HepG2 (cell line): ENCODE measurements around the gene CAMTA2. TPM values are rescaled to one million over a fixed set of nuclear protein-coding genes. Genes with fewer than 3 reads are reported as not detected.

Experiments
- EHMT2 ChIP-seq: fragments of 200-600 bp; sonication (generic); IDR thresholded peaks from 2 replicates; pipeline ENCODE4 v1.7.0; 2017; ENCODE audit warnings: antibody characterized with exemption, low read depth, low read length, borderline replicate concordance
- HOXA5 ChIP-seq: sonication (generic); formaldehyde crosslinking; IDR thresholded peaks from 2 replicates; pipeline ENCODE4 v1.4.0; 2020; ENCODE audit warnings: missing genetic modification reagents
- KMT2B ChIP-seq: IDR thresholded peaks from 2 replicates; pipeline ENCODE4 v1.6.1; 2016; ENCODE audit warnings: missing genetic modification reagents, missing compliant biosample characterization
- MED1 ChIP-seq: sonication (generic); formaldehyde crosslinking; IDR thresholded peaks from 2 replicates; pipeline ENCODE4 v1.4.0; 2020; ENCODE audit warnings: missing genetic modification reagents
- NAIF1 ChIP-seq: sonication (generic); formaldehyde crosslinking; IDR thresholded peaks from 2 replicates; pipeline ENCODE4 v1.5.0; 2020; ENCODE audit warnings: mild to moderate bottlenecking, missing genetic modification reagents, borderline replicate concordance
- POLR2A ChIP-seq, 2 experiments: IDR thresholded peaks; 2 replicates each; pipeline ENCODE4 v1.6.1; 2011; ENCODE audit warnings: low read depth in 2 of 2, low read length in 2 of 2, mild to moderate bottlenecking in 1 of 2, moderate library complexity in 1 of 2; ENCODE audit not compliant: insufficient read depth in 1 of 2
- RBAK ChIP-seq: sonication (generic); formaldehyde crosslinking; IDR thresholded peaks from 2 replicates; pipeline ENCODE4 v1.5.1; 2020; ENCODE audit warnings: mild to moderate bottlenecking, missing genetic modification reagents
- SIN3A ChIP-seq: IDR thresholded peaks from 2 replicates; pipeline ENCODE4 v1.6.1; 2011; ENCODE audit warnings: low read depth, mild to moderate bottlenecking, control low read depth, low read length, borderline replicate concordance
- ZBTB8A ChIP-seq: sonication (generic); formaldehyde crosslinking; IDR thresholded peaks from 2 replicates; pipeline ENCODE4 v1.4.0; 2020; ENCODE audit warnings: mild to moderate bottlenecking, low read depth, missing genetic modification reagents, borderline replicate concordance
- ZNF180 ChIP-seq: sonication (generic); formaldehyde crosslinking; IDR thresholded peaks from 2 replicates; pipeline ENCODE4 v1.4.0; 2020; ENCODE audit warnings: low read depth, missing genetic modification reagents, borderline replicate concordance
- ZNF660 ChIP-seq: sonication (generic); formaldehyde crosslinking; IDR thresholded peaks from 2 replicates; pipeline ENCODE4 v1.5.1; 2020; ENCODE audit warnings: mild to moderate bottlenecking, low read depth, missing genetic modification reagents, borderline replicate concordance
- ZNF75D ChIP-seq: sonication (generic); formaldehyde crosslinking; IDR thresholded peaks from 2 replicates; pipeline ENCODE4 v1.8.1; 2023; ENCODE audit warnings: missing genetic modification reagents, mild to moderate bottlenecking, borderline replicate concordance
- ZNF766 ChIP-seq: sonication (generic); formaldehyde crosslinking; IDR thresholded peaks from 2 replicates; pipeline ENCODE4 v1.5.0; 2020; ENCODE audit warnings: missing genetic modification reagents, borderline replicate concordance
- ZNF891 ChIP-seq: sonication (generic); formaldehyde crosslinking; IDR thresholded peaks from 2 replicates; pipeline ENCODE4 v1.5.0; 2020; ENCODE audit warnings: mild to moderate bottlenecking, missing genetic modification reagents
- polyA plus RNA-seq, 8 experiments: library from polyadenylated mRNA; depleted of rRNA in 3 of 8; stranded (reverse) in 7 of 8; unstranded in 1 of 8; fragments of >200 nt; fragmentation: Illumina TruSeq in 4 of 8; extraction: Trizol in 4 of 8; gene quantifications; 2 replicates each; pipeline versions ENCODE4 v1.2.1 to v1.2.3, GENCODE V29; 2011 to 2016; ENCODE audit warnings: low read depth in 4 of 8, missing spikeins in 1 of 8, mixed read lengths in 1 of 8; ENCODE audit not compliant: insufficient read depth in 1 of 8
- total RNA-seq, 5 experiments: library from RNA; depleted of rRNA; stranded (reverse); fragments of >200 nt; fragmentation: Illumina TruSeq; extraction: Trizol; gene quantifications; 2 replicates each; pipeline ENCODE4 v1.2.3, GENCODE V29; 2016; ENCODE audit warnings: low read depth in 1 of 5
- TF ChIP-seq, protein P1 (sequence below): sonication (generic); formaldehyde crosslinking; IDR thresholded peaks from 2 replicates; pipeline ENCODE4 v1.4.0; 2020; ENCODE audit warnings: missing genetic modification reagents
- TF ChIP-seq, protein P2 (sequence below): sonication (generic); formaldehyde crosslinking; IDR thresholded peaks from 2 replicates; pipeline ENCODE4 v1.9.0; 2022; ENCODE audit warnings: missing genetic modification reagents, mild to moderate bottlenecking, borderline replicate concordance
- TF ChIP-seq, protein P3 (sequence below): sonication (generic); formaldehyde crosslinking; IDR thresholded peaks from 2 replicates; pipeline ENCODE4 v1.5.0; 2020; ENCODE audit warnings: mild to moderate bottlenecking, missing genetic modification reagents
- TF ChIP-seq, protein P4 (sequence below): IDR thresholded peaks from 2 replicates; pipeline ENCODE4 v1.6.1; 2016; ENCODE audit warnings: low read depth, control low read depth
- TF ChIP-seq, protein P5 (sequence below): IDR thresholded peaks from 2 replicates; pipeline ENCODE4 v1.6.1; 2016; ENCODE audit warnings: missing compliant biosample characterization, missing genetic modification reagents, borderline replicate concordance

The CAMTA2 gene
- total and polyA plus RNA-seq, 2 of the 13 experiments (the other 11 are each of a cell fraction or from before 2014, with no cell fraction given): 4.1 to 7.1 TPM

DNA sequence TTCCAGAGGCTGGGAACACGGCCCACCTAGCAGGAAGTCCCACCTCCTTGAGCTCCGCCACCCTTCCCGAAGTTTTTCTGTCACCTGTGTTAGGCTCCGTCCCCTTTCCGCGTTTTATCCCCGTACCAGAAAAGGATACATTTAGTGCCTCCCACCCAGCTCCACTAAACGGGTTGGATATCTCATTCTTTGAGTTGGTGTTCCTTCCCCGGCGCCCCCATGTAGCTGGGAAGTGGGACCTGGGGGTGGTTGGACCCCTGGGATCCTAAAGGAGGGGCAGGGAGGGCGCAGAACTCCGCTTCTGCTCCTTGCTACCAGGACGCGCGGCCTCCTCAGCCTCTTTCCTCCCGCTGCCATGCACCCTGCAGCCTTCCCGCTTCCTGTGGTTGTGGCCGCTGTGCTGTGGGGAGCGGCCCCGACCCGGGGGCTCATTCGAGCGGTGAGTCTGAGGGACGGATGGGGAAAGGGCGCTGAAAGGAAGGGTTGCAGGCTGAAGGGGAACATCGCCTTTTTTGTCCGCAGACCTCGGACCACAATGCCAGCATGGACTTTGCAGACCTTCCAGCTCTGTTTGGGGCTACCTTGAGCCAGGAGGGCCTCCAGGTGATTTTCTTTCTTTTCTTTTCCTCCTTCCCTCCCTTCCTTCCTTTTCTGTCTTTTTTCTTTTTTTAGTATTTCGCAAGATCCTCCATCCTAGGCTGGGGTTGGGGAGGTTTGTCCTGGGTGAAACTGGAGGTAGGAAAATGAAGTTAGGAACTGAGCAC lies 46.7 kb downstream of the CAMTA2 start (continued):
- 0 out of 2 replicates have a peak, but pooled peaks have one; percentile 40 for TF ChIP-seq KMT2B (CRISPR knock-in tag)
- 0 out of 2 replicates have a peak, but pooled peaks have one; percentile 81 for TF ChIP-seq SIN3A
- TF ChIP-seq, protein P1, sequence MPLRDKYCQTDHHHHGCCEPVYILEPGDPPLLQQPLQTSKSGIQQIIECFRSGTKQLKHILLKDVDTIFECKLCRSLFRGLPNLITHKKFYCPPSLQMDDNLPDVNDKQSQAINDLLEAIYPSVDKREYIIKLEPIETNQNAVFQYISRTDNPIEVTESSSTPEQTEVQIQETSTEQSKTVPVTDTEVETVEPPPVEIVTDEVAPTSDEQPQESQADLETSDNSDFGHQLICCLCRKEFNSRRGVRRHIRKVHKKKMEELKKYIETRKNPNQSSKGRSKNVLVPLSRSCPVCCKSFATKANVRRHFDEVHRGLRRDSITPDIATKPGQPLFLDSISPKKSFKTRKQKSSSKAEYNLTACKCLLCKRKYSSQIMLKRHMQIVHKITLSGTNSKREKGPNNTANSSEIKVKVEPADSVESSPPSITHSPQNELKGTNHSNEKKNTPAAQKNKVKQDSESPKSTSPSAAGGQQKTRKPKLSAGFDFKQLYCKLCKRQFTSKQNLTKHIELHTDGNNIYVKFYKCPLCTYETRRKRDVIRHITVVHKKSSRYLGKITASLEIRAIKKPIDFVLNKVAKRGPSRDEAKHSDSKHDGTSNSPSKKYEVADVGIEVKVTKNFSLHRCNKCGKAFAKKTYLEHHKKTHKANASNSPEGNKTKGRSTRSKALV (CRISPR knock-in tag): no peak
- no peak for TF ChIP-seq RBAK (CRISPR knock-in tag)
- TF ChIP-seq ZNF75D (CRISPR knock-in tag): no peak
- TF ChIP-seq ZNF180 (CRISPR knock-in tag): no peak
- TF ChIP-seq, protein P2, sequence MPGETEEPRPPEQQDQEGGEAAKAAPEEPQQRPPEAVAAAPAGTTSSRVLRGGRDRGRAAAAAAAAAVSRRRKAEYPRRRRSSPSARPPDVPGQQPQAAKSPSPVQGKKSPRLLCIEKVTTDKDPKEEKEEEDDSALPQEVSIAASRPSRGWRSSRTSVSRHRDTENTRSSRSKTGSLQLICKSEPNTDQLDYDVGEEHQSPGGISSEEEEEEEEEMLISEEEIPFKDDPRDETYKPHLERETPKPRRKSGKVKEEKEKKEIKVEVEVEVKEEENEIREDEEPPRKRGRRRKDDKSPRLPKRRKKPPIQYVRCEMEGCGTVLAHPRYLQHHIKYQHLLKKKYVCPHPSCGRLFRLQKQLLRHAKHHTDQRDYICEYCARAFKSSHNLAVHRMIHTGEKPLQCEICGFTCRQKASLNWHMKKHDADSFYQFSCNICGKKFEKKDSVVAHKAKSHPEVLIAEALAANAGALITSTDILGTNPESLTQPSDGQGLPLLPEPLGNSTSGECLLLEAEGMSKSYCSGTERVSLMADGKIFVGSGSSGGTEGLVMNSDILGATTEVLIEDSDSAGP (CRISPR knock-in tag): no peak
- TF ChIP-seq HOXA5 (CRISPR knock-in tag): no peak
- no peak for TF ChIP-seq ZBTB8A (CRISPR knock-in tag)
- TF ChIP-seq MED1 (CRISPR knock-in tag): no peak
- TF ChIP-seq POLR2A (IDR thresholded peaks at IDR 0.05; ENCODE audit: insufficient read depth in 1 of 2, low read depth in 2 of 2, low read length in 2 of 2): peak in 1 of 2 experiments; percentile 46; a peak in 1 of 4 replicates
- no peak for TF ChIP-seq EHMT2
- no peak for TF ChIP-seq NAIF1
- no peak for TF ChIP-seq ZNF891
- TF ChIP-seq ZNF660 (CRISPR knock-in tag): no peak
- TF ChIP-seq, protein P3, sequence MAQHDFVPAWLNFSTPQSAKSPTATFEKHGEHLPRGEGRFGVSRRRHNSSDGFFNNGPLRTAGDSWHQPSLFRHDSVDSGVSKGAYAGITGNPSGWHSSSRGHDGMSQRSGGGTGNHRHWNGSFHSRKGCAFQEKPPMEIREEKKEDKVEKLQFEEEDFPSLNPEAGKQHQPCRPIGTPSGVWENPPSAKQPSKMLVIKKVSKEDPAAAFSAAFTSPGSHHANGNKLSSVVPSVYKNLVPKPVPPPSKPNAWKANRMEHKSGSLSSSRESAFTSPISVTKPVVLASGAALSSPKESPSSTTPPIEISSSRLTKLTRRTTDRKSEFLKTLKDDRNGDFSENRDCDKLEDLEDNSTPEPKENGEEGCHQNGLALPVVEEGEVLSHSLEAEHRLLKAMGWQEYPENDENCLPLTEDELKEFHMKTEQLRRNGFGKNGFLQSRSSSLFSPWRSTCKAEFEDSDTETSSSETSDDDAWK (CRISPR knock-in tag): no peak
- TF ChIP-seq, protein P4, sequence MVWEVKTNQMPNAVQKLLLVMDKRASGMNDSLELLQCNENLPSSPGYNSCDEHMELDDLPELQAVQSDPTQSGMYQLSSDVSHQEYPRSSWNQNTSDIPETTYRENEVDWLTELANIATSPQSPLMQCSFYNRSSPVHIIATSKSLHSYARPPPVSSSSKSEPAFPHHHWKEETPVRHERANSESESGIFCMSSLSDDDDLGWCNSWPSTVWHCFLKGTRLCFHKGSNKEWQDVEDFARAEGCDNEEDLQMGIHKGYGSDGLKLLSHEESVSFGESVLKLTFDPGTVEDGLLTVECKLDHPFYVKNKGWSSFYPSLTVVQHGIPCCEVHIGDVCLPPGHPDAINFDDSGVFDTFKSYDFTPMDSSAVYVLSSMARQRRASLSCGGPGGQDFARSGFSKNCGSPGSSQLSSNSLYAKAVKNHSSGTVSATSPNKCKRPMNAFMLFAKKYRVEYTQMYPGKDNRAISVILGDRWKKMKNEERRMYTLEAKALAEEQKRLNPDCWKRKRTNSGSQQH (CRISPR knock-in tag): 0 out of 2 replicates have a peak, but pooled peaks have one; percentile 36
- no peak for TF ChIP-seq ZNF766
- TF ChIP-seq, protein P5, sequence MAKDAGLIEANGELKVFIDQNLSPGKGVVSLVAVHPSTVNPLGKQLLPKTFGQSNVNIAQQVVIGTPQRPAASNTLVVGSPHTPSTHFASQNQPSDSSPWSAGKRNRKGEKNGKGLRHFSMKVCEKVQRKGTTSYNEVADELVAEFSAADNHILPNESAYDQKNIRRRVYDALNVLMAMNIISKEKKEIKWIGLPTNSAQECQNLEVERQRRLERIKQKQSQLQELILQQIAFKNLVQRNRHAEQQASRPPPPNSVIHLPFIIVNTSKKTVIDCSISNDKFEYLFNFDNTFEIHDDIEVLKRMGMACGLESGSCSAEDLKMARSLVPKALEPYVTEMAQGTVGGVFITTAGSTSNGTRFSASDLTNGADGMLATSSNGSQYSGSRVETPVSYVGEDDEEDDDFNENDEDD (CRISPR knock-in tag): no peak
